ENCODE data around the gene ZNF33A. TPM values are rescaled to one million over a fixed set of nuclear protein-coding genes. Genes with fewer than 3 reads are reported as not detected.

The ZNF33A gene
- total RNA-seq, 4 donors from 2014 or later = 17.5 to 45.8 (median 24.8) TPM

GRCh38 chr10:38094927-38095574 lies 84.6 kb downstream of the ZNF33A start:
- Histone ChIP-seq H3K27ac (peak overlapping the region; percentile 79), H3K27me3 (no peaks in the 10 kb centered on the region), H3K4me3 (peak overlapping the region; percentile 86), H3K9me3 (no peaks in the 10 kb centered on the region), H3K4me1 (peaks cover 15% of the 10 kb centered on the region), H3K36me3 (peaks cover 38% of the 10 kb centered on the region)
- no peak for DNase-seq (ENCODE audit: low spot score in 2 of 2)
- TF ChIP-seq POLR2A (IDR thresholded peaks at IDR 0.05) = no peak
- TF ChIP-seq CTCF (IDR thresholded peaks at IDR 0.05) = no peak
- 52% methylated on average over 21 of the region's 21 CpGs for WGBS

- WGBS = 89% methylated on average over 1 of the region's 1 CpG
- Histone ChIP-seq H3K4me1 (no peaks in the 10 kb centered on the region), H3K4me3 (no peak overlapping the region), H3K9me3 (peaks cover 26% of the 10 kb centered on the region), H3K27ac (no peak overlapping the region), H3K27me3 (no peaks in the 10 kb centered on the region), H3K36me3 (peaks cover 78% of the 10 kb centered on the region)
- TF ChIP-seq CTCF (IDR thresholded peaks at IDR 0.05) (no peak), POLR2A (IDR thresholded peaks at IDR 0.05) (no peak), EP300 (IDR thresholded peaks at IDR 0.05) (no peak), POLR2AphosphoS5 (IDR thresholded peaks at IDR 0.05) (no peak)
- DNase-seq (ENCODE audit: low spot score in 2 of 2) = no peak
Observed at GRCh38 chr10:38102880-38103279, 92.4 kb downstream of the ZNF33A start.

- Histone ChIP-seq H3K9me3 (peaks cover 27% of the 10 kb centered on the region), H3K36me3 (peaks cover 71% of the 10 kb centered on the region), H3K27ac (no peak overlapping the region), H3K4me1 (no peaks in the 10 kb centered on the region), H3K27me3 (no peaks in the 10 kb centered on the region), H3K4me3 (no peak overlapping the region)
- 96% methylated on average over 3 of the region's 3 CpGs for WGBS
- DNase-seq (ENCODE audit: low spot score in 2 of 2) = no peak
- TF ChIP-seq EP300 (IDR thresholded peaks at IDR 0.05) (no peak), CTCF (IDR thresholded peaks at IDR 0.05) (no peak), POLR2AphosphoS5 (IDR thresholded peaks at IDR 0.05) (no peak), POLR2A (IDR thresholded peaks at IDR 0.05) (no peak)
Observed at GRCh38 chr10:38103756-38104155, 93.3 kb downstream of the ZNF33A start.

GRCh38 chr10:38112159-38112558 lies 101.7 kb downstream of the ZNF33A start:
- Histone ChIP-seq H3K4me3 (no peak overlapping the region), H3K9me3 (peaks cover 61% of the 10 kb centered on the region), H3K4me1 (no peaks in the 10 kb centered on the region), H3K27ac (no peak overlapping the region), H3K36me3 (peaks cover 41% of the 10 kb centered on the region), H3K27me3 (no peaks in the 10 kb centered on the region)
- 100% methylated on average over 2 of the region's 2 CpGs for WGBS
- TF ChIP-seq EP300 (IDR thresholded peaks at IDR 0.05) = no peak
- no peak for TF ChIP-seq CTCF (IDR thresholded peaks at IDR 0.05)
- no peak for TF ChIP-seq POLR2AphosphoS5 (IDR thresholded peaks at IDR 0.05)
- TF ChIP-seq POLR2A (IDR thresholded peaks at IDR 0.05) = no peak
- no peak for DNase-seq (ENCODE audit: low spot score in 2 of 2)

Other genes with a start within 250 kb of the ZNF33A start
- gene ZNF248, start 153.1 kb upstream of the ZNF33A start, total RNA-seq = 10 to 100 TPM in 2 of 4 donors, 1 to 10 TPM in 2; 5.4 to 23.5 (median 13.1) TPM
- 10 to 100 TPM in 1 of 4 donors, 1 to 10 TPM in 3; 5.3 to 14.0 (median 7.2) TPM for gene ZNF25, start 34.0 kb upstream of the ZNF33A start, total RNA-seq
- gene ZNF37A, start 83.7 kb downstream of the ZNF33A start, total RNA-seq = 10 to 100 TPM in 2 of 4 donors, 1 to 10 TPM in 2; 7.3 to 25.3 (median 8.9) TPM